GM23338 (cell line): ENCODE data around the gene TUBGCP2. TPM values are rescaled to one million over a fixed set of nuclear protein-coding genes. Genes with fewer than 3 reads are reported as not detected.

Source experiments
- ATAC-seq: fragments of 200-7000 bp; cut with Tn5 transposase; 3 replicates; pipeline ENCODE4 v1.9.1; 2020
- DNase-seq: peaks from one replicate; pipeline ENCODE4 v3.0.0-alpha.2; 2015; ENCODE audit warnings: low spot score
- H2AFZ ChIP-seq: fragments of 200-600 bp; sonication (generic); 2 replicates; pipeline ENCODE4 v1.8.0; 2016; ENCODE audit warnings: antibody characterized with exemption, mild to moderate bottlenecking, moderate library complexity
- H3F3A ChIP-seq: fragments of 200-600 bp; sonication (generic); replicated peaks from 2 replicates; pipeline ENCODE4 v1.8.0; 2017; ENCODE audit warnings: antibody characterized with exemption, mixed run types, low read depth
- H3K27ac ChIP-seq: fragments of 200-600 bp; sonication (generic); 2 replicates; pipeline ENCODE4 v1.6.1; 2016; ENCODE audit warnings: low read depth
- H3K27me3 ChIP-seq: fragments of 200-600 bp; sonication (generic); 2 replicates; pipeline ENCODE4 v1.8.0; 2016; ENCODE audit warnings: mild to moderate bottlenecking, mixed run types, moderate library complexity; ENCODE audit not compliant: insufficient read depth
- H3K36me3 ChIP-seq: fragments of 200-600 bp; sonication (generic); 2 replicates; pipeline ENCODE4 v1.8.0; 2016; ENCODE audit warnings: mild to moderate bottlenecking; ENCODE audit not compliant: insufficient read depth
- H3K4me1 ChIP-seq: fragments of 200-600 bp; sonication (generic); 2 replicates; pipeline ENCODE4 v1.8.0; 2016; ENCODE audit warnings: mild to moderate bottlenecking, moderate library complexity; ENCODE audit not compliant: insufficient read depth
- H3K4me2 ChIP-seq: fragments of 200-600 bp; sonication (generic); 2 replicates; pipeline ENCODE4 v1.7.1; 2017; ENCODE audit warnings: mixed run types
- H3K4me3 ChIP-seq: fragments of 200-600 bp; sonication (generic); 2 replicates; pipeline ENCODE4 v1.6.1; 2016; ENCODE audit warnings: mixed run types
- H3K79me2 ChIP-seq: fragments of 200-600 bp; sonication (generic); replicated peaks from 2 replicates; pipeline ENCODE4 v1.8.0; 2017; ENCODE audit warnings: mild to moderate bottlenecking; ENCODE audit not compliant: insufficient read depth
- H3K9me2 ChIP-seq: fragments of 200-600 bp; sonication (generic); 2 replicates; pipeline ENCODE4 v1.8.0; 2017; ENCODE audit not compliant: insufficient read depth
- H4K20me1 ChIP-seq: fragments of 200-600 bp; sonication (generic); replicated peaks from 2 replicates; pipeline ENCODE4 v1.8.0; 2017; ENCODE audit warnings: mild to moderate bottlenecking; ENCODE audit not compliant: insufficient read depth
- H3K27ac Mint-ChIP-seq: 2 replicates; pipeline ENCODE4 v1.8.0; 2020; ENCODE audit warnings: inconsistent platforms, mild to moderate bottlenecking, moderate library complexity, mixed read lengths
- H3K27me3 Mint-ChIP-seq: 3 replicates; pipeline ENCODE4 v1.8.0; 2022; ENCODE audit warnings: low read depth, mild to moderate bottlenecking, moderate library complexity, mixed read lengths, inconsistent platforms; ENCODE audit not compliant: insufficient read depth, poor library complexity
- H3K36me3 Mint-ChIP-seq: 3 replicates; pipeline ENCODE4 v1.8.0; 2021; ENCODE audit warnings: low read depth, mild to moderate bottlenecking, inconsistent platforms, moderate library complexity, mixed read lengths
- H3K4me1 Mint-ChIP-seq: 3 replicates; pipeline ENCODE4 v1.8.0; 2020; ENCODE audit warnings: mild to moderate bottlenecking, inconsistent platforms, mixed read lengths
- H3K4me3 Mint-ChIP-seq: 3 replicates; pipeline ENCODE4 v1.8.0; 2021; ENCODE audit warnings: moderate library complexity, mild to moderate bottlenecking, inconsistent platforms, mixed read lengths
- H3K9me3 Mint-ChIP-seq: 3 replicates; pipeline ENCODE4 v1.8.0; 2020; ENCODE audit warnings: moderate library complexity, mild to moderate bottlenecking, inconsistent platforms, mixed read lengths
- CREB1 ChIP-seq: fragments of 250-450 bp; sonication (Bioruptor Pico); IDR thresholded peaks from 2 replicates; pipeline ENCODE4 v1.5.0; 2020; ENCODE audit warnings: low read depth, mild to moderate bottlenecking, moderate library complexity
- EZH2phosphoT487 ChIP-seq: fragments of 200-600 bp; sonication (generic); IDR thresholded peaks from one replicate; pipeline ENCODE4 v1.8.1; 2018; ENCODE audit warnings: antibody characterized with exemption; ENCODE audit not compliant: unreplicated experiment
- JUNB ChIP-seq: IDR thresholded peaks from one replicate; pipeline ENCODE4 v1.6.1; 2016; ENCODE audit warnings: antibody characterized with exemption; ENCODE audit not compliant: unreplicated experiment
- ZNF331 ChIP-seq: fragments of 250-450 bp; sonication (Bioruptor Pico); IDR thresholded peaks from 2 replicates; pipeline ENCODE4 v1.5.0; 2020; ENCODE audit warnings: low read depth, mild to moderate bottlenecking, moderate library complexity
- polyA plus RNA-seq: library from polyadenylated mRNA; unstranded; fragments of >200 nt; fragmentation: Nextera tagmentation; extraction: Ambion mirVana; gene quantifications from 2 replicates; pipeline ENCODE4 v1.2.1, GENCODE V29; 2016
- total RNA-seq: library from RNA; depleted of rRNA; stranded (reverse); fragments of >200 nt; shearing (Covaris generic); gene quantifications from 2 replicates; pipeline ENCODE4 v1.2.3, GENCODE V29; 2014
- TF ChIP-seq, protein P1 (sequence below): fragments of 250-450 bp; sonication (Bioruptor Pico); IDR thresholded peaks from 2 replicates; pipeline ENCODE4 v1.5.0; 2020; ENCODE audit warnings: mild to moderate bottlenecking, moderate library complexity
- TF ChIP-seq, protein P2 (sequence below): IDR thresholded peaks from one replicate; pipeline ENCODE4 v1.6.1; 2018; ENCODE audit warnings: antibody characterized with exemption; ENCODE audit not compliant: unreplicated experiment
- TF ChIP-seq, protein P3 (sequence below), 2 experiments: fragments of 200-600 bp in 1 of 2; sonication (generic) in 1 of 2; conservative IDR thresholded peaks; 2 replicates each; pipeline versions ENCODE4 v1.5.1 to v1.6.1; 2016 to 2017; ENCODE audit warnings: antibody characterized with exemption in 2 of 2, low read depth in 2 of 2, mild to moderate bottlenecking in 2 of 2, moderate library complexity in 1 of 2

The TUBGCP2 gene
- total and polyA plus RNA-seq, 2 experiments from 2014 or later, result 59.6 to 67.7 TPM

DNA sequence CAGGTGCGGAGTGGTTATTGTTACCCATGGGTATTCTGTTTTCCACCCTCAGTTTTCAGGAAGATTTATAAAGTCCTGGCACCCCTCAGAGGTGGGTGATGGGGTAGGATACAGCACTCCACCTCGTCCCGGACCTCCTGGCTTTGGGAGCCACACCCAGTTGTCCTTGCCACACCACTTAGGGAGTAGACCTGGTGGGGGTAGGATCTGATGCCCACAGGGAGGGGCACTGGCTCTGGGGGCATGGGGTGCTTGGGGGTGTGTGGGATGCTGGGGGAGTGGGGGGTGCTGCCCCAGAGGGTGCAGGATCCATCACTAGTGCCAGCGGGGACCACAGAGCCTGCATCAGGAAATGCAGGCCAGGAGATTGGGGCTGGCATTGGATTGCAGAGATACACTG, 4.5 kb upstream of the TUBGCP2 start (continued):
- TF ChIP-seq, protein P1, sequence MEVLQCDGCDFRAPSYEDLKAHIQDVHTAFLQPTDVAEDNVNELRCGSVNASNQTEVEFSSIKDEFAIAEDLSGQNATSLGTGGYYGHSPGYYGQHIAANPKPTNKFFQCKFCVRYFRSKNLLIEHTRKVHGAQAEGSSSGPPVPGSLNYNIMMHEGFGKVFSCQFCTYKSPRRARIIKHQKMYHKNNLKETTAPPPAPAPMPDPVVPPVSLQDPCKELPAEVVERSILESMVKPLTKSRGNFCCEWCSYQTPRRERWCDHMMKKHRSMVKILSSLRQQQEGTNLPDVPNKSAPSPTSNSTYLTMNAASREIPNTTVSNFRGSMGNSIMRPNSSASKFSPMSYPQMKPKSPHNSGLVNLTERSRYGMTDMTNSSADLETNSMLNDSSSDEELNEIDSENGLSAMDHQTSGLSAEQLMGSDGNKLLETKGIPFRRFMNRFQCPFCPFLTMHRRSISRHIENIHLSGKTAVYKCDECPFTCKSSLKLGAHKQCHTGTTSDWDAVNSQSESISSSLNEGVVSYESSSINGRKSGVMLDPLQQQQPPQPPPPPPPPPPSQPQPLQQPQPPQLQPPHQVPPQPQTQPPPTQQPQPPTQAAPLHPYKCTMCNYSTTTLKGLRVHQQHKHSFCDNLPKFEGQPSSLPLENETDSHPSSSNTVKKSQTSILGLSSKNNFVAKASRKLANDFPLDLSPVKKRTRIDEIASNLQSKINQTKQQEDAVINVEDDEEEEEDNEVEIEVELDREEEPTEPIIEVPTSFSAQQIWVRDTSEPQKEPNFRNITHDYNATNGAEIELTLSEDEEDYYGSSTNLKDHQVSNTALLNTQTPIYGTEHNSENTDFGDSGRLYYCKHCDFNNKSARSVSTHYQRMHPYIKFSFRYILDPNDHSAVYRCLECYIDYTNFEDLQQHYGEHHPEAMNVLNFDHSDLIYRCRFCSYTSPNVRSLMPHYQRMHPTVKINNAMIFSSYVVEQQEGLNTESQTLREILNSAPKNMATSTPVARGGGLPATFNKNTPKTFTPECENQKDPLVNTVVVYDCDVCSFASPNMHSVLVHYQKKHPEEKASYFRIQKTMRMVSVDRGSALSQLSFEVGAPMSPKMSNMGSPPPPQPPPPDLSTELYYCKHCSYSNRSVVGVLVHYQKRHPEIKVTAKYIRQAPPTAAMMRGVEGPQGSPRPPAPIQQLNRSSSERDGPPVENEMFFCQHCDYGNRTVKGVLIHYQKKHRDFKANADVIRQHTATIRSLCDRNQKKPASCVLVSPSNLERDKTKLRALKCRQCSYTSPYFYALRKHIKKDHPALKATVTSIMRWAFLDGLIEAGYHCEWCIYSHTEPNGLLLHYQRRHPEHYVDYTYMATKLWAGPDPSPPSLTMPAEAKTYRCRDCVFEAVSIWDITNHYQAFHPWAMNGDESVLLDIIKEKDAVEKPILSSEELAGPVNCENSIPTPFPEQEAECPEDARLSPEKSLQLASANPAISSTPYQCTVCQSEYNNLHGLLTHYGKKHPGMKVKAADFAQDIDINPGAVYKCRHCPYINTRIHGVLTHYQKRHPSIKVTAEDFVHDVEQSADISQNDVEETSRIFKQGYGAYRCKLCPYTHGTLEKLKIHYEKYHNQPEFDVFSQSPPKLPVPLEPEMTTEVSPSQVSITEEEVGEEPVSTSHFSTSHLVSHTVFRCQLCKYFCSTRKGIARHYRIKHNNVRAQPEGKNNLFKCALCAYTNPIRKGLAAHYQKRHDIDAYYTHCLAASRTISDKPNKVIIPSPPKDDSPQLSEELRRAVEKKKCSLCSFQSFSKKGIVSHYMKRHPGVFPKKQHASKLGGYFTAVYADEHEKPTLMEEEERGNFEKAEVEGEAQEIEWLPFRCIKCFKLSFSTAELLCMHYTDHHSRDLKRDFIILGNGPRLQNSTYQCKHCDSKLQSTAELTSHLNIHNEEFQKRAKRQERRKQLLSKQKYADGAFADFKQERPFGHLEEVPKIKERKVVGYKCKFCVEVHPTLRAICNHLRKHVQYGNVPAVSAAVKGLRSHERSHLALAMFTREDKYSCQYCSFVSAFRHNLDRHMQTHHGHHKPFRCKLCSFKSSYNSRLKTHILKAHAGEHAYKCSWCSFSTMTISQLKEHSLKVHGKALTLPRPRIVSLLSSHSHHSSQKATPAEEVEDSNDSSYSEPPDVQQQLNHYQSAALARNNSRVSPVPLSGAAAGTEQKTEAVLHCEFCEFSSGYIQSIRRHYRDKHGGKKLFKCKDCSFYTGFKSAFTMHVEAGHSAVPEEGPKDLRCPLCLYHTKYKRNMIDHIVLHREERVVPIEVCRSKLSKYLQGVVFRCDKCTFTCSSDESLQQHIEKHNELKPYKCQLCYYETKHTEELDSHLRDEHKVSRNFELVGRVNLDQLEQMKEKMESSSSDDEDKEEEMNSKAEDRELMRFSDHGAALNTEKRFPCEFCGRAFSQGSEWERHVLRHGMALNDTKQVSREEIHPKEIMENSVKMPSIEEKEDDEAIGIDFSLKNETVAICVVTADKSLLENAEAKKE (CRISPR knock-in tag), result no peak

DNA sequence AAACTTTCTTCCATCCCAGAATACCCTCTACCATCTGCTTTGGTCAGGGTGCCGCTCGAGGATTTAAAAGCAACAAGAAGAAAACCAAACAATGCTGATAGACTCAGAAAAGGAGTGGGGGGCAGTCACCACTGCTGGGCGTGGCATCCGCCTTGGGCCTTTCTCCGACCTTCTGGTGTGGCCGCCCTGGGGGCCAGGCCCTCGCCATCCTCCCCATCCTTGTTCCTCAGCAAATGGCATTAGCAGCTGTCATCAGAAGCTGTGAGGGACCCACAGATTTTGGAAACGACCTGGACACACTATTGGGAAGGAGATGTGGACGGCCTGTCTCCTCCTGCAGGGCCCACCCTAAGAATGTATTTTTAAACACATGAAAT, 4.1 kb upstream of the TUBGCP2 start:
- no peak overlapping the region for H3K27ac ChIP-seq
- H4K20me1 ChIP-seq, result peaks cover 4% of the 10 kb centered on the region
- ATAC-seq (no peak), DNase-seq (no peak)
- peaks cover 13% of the 10 kb centered on the region for H3F3A ChIP-seq
- H3K4me1 Mint-ChIP-seq, result no peaks in the 10 kb centered on the region; the same call in 2 of the 3 replicates
- peaks cover 22% of the 10 kb centered on the region for H3K36me3 Mint-ChIP-seq
- H3K9me3 Mint-ChIP-seq, result peaks cover 2% of the 10 kb centered on the region; the same call in 2 of the 3 replicates
- H3K4me3 ChIP-seq, result no peak overlapping the region
- H3K9me2 ChIP-seq, result no peaks in the 10 kb centered on the region
- no peak overlapping the region for H3K27ac Mint-ChIP-seq
- H3K27me3 Mint-ChIP-seq, result peaks cover 13% of the 10 kb centered on the region
- no peak overlapping the region for H2AFZ ChIP-seq
- no peaks in the 10 kb centered on the region for H3K27me3 ChIP-seq
- peaks cover 2% of the 10 kb centered on the region; the same call in 1 of the 2 replicates for H3K4me1 ChIP-seq
- no peak overlapping the region for H3K4me3 Mint-ChIP-seq
- no peak overlapping the region for H3K4me2 ChIP-seq
- peaks cover 5% of the 10 kb centered on the region; the same call in 1 of the 2 replicates for H3K36me3 ChIP-seq
- peaks cover 6% of the 10 kb centered on the region for H3K79me2 ChIP-seq
- TF ChIP-seq, protein P2, sequence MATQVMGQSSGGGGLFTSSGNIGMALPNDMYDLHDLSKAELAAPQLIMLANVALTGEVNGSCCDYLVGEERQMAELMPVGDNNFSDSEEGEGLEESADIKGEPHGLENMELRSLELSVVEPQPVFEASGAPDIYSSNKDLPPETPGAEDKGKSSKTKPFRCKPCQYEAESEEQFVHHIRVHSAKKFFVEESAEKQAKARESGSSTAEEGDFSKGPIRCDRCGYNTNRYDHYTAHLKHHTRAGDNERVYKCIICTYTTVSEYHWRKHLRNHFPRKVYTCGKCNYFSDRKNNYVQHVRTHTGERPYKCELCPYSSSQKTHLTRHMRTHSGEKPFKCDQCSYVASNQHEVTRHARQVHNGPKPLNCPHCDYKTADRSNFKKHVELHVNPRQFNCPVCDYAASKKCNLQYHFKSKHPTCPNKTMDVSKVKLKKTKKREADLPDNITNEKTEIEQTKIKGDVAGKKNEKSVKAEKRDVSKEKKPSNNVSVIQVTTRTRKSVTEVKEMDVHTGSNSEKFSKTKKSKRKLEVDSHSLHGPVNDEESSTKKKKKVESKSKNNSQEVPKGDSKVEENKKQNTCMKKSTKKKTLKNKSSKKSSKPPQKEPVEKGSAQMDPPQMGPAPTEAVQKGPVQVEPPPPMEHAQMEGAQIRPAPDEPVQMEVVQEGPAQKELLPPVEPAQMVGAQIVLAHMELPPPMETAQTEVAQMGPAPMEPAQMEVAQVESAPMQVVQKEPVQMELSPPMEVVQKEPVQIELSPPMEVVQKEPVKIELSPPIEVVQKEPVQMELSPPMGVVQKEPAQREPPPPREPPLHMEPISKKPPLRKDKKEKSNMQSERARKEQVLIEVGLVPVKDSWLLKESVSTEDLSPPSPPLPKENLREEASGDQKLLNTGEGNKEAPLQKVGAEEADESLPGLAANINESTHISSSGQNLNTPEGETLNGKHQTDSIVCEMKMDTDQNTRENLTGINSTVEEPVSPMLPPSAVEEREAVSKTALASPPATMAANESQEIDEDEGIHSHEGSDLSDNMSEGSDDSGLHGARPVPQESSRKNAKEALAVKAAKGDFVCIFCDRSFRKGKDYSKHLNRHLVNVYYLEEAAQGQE, result no peak
- TF ChIP-seq ZNF331 (CRISPR knock-in tag), result no peak
- TF ChIP-seq CREB1, result no peak
- no peak for TF ChIP-seq EZH2phosphoT487
- TF ChIP-seq, protein P3, sequence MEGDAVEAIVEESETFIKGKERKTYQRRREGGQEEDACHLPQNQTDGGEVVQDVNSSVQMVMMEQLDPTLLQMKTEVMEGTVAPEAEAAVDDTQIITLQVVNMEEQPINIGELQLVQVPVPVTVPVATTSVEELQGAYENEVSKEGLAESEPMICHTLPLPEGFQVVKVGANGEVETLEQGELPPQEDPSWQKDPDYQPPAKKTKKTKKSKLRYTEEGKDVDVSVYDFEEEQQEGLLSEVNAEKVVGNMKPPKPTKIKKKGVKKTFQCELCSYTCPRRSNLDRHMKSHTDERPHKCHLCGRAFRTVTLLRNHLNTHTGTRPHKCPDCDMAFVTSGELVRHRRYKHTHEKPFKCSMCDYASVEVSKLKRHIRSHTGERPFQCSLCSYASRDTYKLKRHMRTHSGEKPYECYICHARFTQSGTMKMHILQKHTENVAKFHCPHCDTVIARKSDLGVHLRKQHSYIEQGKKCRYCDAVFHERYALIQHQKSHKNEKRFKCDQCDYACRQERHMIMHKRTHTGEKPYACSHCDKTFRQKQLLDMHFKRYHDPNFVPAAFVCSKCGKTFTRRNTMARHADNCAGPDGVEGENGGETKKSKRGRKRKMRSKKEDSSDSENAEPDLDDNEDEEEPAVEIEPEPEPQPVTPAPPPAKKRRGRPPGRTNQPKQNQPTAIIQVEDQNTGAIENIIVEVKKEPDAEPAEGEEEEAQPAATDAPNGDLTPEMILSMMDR (conservative IDR thresholded peaks at IDR 0.05; ENCODE audit: low read depth in 2 of 2), result no peak
- no peak for TF ChIP-seq JUNB
